CD14-positive monocyte (primary cell): Measurements from ENCODE around the gene ITPR2. TPM values are rescaled to one million over a fixed set of nuclear protein-coding genes. Genes with fewer than 3 reads are reported as not detected.

Source experiments
- DNase-seq, 3 donors: peaks; one replicate each; pipeline ENCODE4 v3.0.0-alpha.2; 2011 to 2022
- H2AFZ ChIP-seq: 2 replicates; pipeline ENCODE4 v1.6.0; 2012; ENCODE audit warnings: mild to moderate bottlenecking, low read depth, low read length, inconsistent platforms; ENCODE audit not compliant: insufficient read depth, poor library complexity, severe bottlenecking
- H3K27ac ChIP-seq, 2 donors: 1 replicate in 1 of 2; 2 replicates in 1 of 2; pipeline ENCODE4 v1.5.1; 2012 to 2013; ENCODE audit warnings: low read length in 2 of 2, control low read depth in 1 of 2, inconsistent platforms in 1 of 2, low read depth in 1 of 2, mild to moderate bottlenecking in 1 of 2
- H3K27me3 ChIP-seq, 2 donors: one replicate each; pipeline versions ENCODE4 v1.6.0 to v1.6.1; 2011 to 2013; ENCODE audit warnings: low read length in 2 of 2; ENCODE audit not compliant: control insufficient read depth in 2 of 2, insufficient read depth in 2 of 2
- H3K36me3 ChIP-seq, 2 donors: replicated peaks in 1 of 2; 1 replicate in 1 of 2; 2 replicates in 1 of 2; pipeline versions ENCODE4 v1.5.1 to v1.6.1; 2012 to 2013; ENCODE audit warnings: low read length in 2 of 2, control low read depth in 1 of 2, inconsistent platforms in 1 of 2, mild to moderate bottlenecking in 1 of 2; ENCODE audit not compliant: insufficient read depth in 2 of 2, control insufficient read depth in 1 of 2
- H3K4me1 ChIP-seq, 2 donors: 1 replicate in 1 of 2; 2 replicates in 1 of 2; pipeline versions ENCODE4 v1.5.1 to v1.6.1; 2012 to 2013; ENCODE audit warnings: low read length in 2 of 2, control low read depth in 1 of 2, inconsistent platforms in 1 of 2, mild to moderate bottlenecking in 1 of 2, moderate library complexity in 1 of 2; ENCODE audit not compliant: insufficient read depth in 2 of 2, control insufficient read depth in 1 of 2
- H3K4me2 ChIP-seq: replicated peaks from 2 replicates; pipeline ENCODE3; 2012; ENCODE audit warnings: low read length, moderate library complexity, mild to moderate bottlenecking; ENCODE audit not compliant: poor library complexity, severe bottlenecking; ENCODE audit errors: extremely low read depth
- H3K4me3 ChIP-seq, 3 experiments: fragments of 200-600 bp in 1 of 3; sonication (generic) in 1 of 3; replicated peaks in 1 of 3; 1 replicate in 2 of 3; 2 replicates in 1 of 3; pipeline ENCODE4 v1.5.1; 2011 to 2013; ENCODE audit warnings: low read length in 3 of 3, mild to moderate bottlenecking in 3 of 3, control low read depth in 2 of 3, low read depth in 2 of 3, inconsistent platforms in 1 of 3, moderate library complexity in 1 of 3
- H3K79me2 ChIP-seq: 2 replicates; pipeline ENCODE4 v1.6.0; 2012; ENCODE audit warnings: mild to moderate bottlenecking, control low read depth, inconsistent platforms, low read length, moderate library complexity; ENCODE audit not compliant: insufficient read depth
- H3K9ac ChIP-seq: 2 replicates; pipeline ENCODE4 v1.6.0; 2017; ENCODE audit warnings: low read length, mild to moderate bottlenecking; ENCODE audit not compliant: insufficient read depth, poor library complexity, severe bottlenecking
- H3K9me3 ChIP-seq, 2 donors: replicated peaks in 1 of 2; 1 replicate in 1 of 2; 2 replicates in 1 of 2; pipeline versions ENCODE4 v1.5.1 to v1.6.1; 2012 to 2013; ENCODE audit warnings: low read length in 2 of 2, control low read depth in 1 of 2; ENCODE audit not compliant: control insufficient read depth in 1 of 2, insufficient read depth in 1 of 2
- H4K20me1 ChIP-seq: 2 replicates; pipeline ENCODE4 v1.6.0; 2012; ENCODE audit warnings: mild to moderate bottlenecking, low read length, control low read depth, moderate library complexity; ENCODE audit not compliant: insufficient read depth
- H3K27ac Mint-ChIP-seq, 7 donors: one replicate each; pipeline ENCODE4 v1.8.0; 2020; ENCODE audit warnings: mild to moderate bottlenecking in 7 of 7, mixed read lengths in 7 of 7, moderate library complexity in 6 of 7, inconsistent platforms in 2 of 7
- H3K27me3 Mint-ChIP-seq, 3 donors: one replicate each; pipeline ENCODE4 v1.8.0; 2021 to 2022; ENCODE audit warnings: low read depth in 3 of 3, mild to moderate bottlenecking in 3 of 3, mixed read lengths in 3 of 3, moderate library complexity in 3 of 3, inconsistent platforms in 1 of 3
- H3K36me3 Mint-ChIP-seq, 2 donors: one replicate each; pipeline ENCODE4 v1.8.0; 2020; ENCODE audit warnings: mixed read lengths in 2 of 2, inconsistent platforms in 1 of 2, mild to moderate bottlenecking in 1 of 2
- H3K4me1 Mint-ChIP-seq: one replicate; pipeline ENCODE4 v1.8.0; 2020; ENCODE audit warnings: mild to moderate bottlenecking, mixed read lengths
- H3K4me3 Mint-ChIP-seq, 2 donors: one replicate each; pipeline ENCODE4 v1.8.0; 2020; ENCODE audit warnings: mild to moderate bottlenecking in 2 of 2, mixed read lengths in 2 of 2, moderate library complexity in 1 of 2
- H3K9me3 Mint-ChIP-seq, 7 donors: one replicate each; pipeline ENCODE4 v1.8.0; 2020 to 2022; ENCODE audit warnings: mixed read lengths in 7 of 7, mild to moderate bottlenecking in 6 of 7, moderate library complexity in 6 of 7, inconsistent platforms in 2 of 7
- WGBS: methylation state at CpG from one replicate; pipeline ENCODE4 v1.1.5; 2013; ENCODE audit warnings: missing lambda C conversion rate; ENCODE audit not compliant: insufficient coverage; 5-methylcytosine and 5-hydroxymethylcytosine counted together
- intact Hi-C, 2 donors: fragments of 100-400 bp; cut with micrococcal nuclease; formaldehyde crosslinking; loops; one replicate each; pipeline versions ENCODE4 v1.15.0 to v1.15.1; 2023
- polyA plus RNA-seq, 3 donors: library from polyadenylated mRNA; depleted of rRNA in 1 of 3; unstranded in 2 of 3; stranded (reverse) in 1 of 3; fragments of 300-500 nt in 2 of 3; fragments of >200 nt in 1 of 3; fragmentation: Illumina TruSeq in 2 of 3; gene quantifications; 1 replicate in 2 of 3; 2 replicates in 1 of 3; pipeline ENCODE4 v1.2.3, GENCODE V29; 2012 to 2021
- TF ChIP-seq, protein P1 (sequence below): fragments of 200-600 bp; IDR thresholded peaks from one replicate; pipeline ENCODE4 v1.8.0; 2022; ENCODE audit warnings: antibody characterized with exemption, mild to moderate bottlenecking

The ITPR2 gene
- polyA plus RNA-seq, 3 donors, result 2.7 to 6.4 (median 5.7) TPM

DNA sequence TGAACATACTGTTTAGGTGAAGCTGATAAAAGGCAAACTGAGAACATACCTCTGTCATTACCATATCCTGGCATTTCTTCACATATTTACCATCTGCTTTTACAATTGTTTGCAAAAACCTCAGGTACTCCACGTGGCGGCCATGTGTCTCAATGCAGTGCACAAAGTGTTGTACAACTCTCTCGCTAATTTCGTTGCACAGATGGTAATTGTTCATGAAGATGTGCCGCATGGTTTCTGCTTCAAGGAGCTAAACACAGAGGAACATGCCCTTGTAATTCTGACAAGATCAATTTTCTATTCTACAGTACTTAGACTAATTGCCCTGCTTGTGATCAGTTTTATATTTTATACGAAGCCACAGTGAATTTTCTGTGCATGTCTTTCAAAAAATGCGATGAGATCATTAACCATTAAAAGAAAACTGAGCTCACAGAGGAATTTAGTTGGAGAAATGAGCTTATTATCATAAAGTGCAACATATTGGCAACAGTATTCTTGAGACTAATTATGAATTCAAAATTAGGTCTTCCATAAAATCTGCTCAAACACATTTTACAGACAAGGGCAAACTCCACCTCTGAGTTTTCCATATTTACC is 233.8 kb downstream of the ITPR2 start:
- H3K27ac Mint-ChIP-seq, result no peak overlapping the region
- Histone ChIP-seq H3K4me3 (no peak overlapping the region), H4K20me1 (no peaks in the 10 kb centered on the region), H3K27me3 (no peaks in the 10 kb centered on the region), H3K4me1 (no peaks in the 10 kb centered on the region), H2AFZ (no peak overlapping the region), H3K27ac (no peak overlapping the region), H3K36me3 (peaks cover 33 to 62% of the 10 kb centered on the region in 2 donors), H3K9me3 (no peaks in the 10 kb centered on the region), H3K4me2 (no peak overlapping the region), H3K79me2 (no peaks in the 10 kb centered on the region), H3K9ac (no peak overlapping the region)
- peaks cover 0 to 1% (median 0%) of the 10 kb centered on the region in 3 donors for H3K27me3 Mint-ChIP-seq
- WGBS, result no CpG with 5 or more reads among the region's 7 CpGs
- H3K4me1 Mint-ChIP-seq, result no peaks in the 10 kb centered on the region
- H3K36me3 Mint-ChIP-seq, result peaks cover 51 to 54% of the 10 kb centered on the region in 2 donors
- TF ChIP-seq, protein P1, sequence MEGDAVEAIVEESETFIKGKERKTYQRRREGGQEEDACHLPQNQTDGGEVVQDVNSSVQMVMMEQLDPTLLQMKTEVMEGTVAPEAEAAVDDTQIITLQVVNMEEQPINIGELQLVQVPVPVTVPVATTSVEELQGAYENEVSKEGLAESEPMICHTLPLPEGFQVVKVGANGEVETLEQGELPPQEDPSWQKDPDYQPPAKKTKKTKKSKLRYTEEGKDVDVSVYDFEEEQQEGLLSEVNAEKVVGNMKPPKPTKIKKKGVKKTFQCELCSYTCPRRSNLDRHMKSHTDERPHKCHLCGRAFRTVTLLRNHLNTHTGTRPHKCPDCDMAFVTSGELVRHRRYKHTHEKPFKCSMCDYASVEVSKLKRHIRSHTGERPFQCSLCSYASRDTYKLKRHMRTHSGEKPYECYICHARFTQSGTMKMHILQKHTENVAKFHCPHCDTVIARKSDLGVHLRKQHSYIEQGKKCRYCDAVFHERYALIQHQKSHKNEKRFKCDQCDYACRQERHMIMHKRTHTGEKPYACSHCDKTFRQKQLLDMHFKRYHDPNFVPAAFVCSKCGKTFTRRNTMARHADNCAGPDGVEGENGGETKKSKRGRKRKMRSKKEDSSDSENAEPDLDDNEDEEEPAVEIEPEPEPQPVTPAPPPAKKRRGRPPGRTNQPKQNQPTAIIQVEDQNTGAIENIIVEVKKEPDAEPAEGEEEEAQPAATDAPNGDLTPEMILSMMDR, result no peak
- intact Hi-C loops, result no loop called here
- no peaks in the 10 kb centered on the region for H3K9me3 Mint-ChIP-seq
- no peak for DNase-seq
- H3K4me3 Mint-ChIP-seq, result no peak overlapping the region

DNA sequence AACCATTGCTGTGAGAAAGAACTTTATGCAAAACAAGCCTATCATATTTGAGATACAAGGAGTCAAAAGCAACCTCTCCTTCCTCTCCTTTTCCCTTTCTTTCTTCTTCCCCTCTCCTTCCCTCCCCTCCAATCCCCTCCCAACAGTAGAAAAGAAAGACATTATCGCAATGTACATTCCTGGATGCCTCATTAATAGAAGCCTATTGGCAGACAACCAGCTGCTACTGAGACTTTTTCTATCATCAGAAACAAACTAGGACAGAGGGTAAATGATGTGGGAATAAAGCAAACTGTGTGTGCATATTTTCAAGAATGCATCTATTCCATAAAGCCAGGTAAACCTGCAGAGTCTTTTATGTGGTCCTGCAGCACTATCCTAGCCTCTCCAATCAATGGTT is 237.2 kb downstream of the ITPR2 start:
- intact Hi-C loops, result no loop called here
- Histone ChIP-seq H3K79me2 (no peaks in the 10 kb centered on the region), H3K36me3 (peaks cover 37 to 62% of the 10 kb centered on the region in 2 donors), H3K9me3 (no peaks in the 10 kb centered on the region), H4K20me1 (no peaks in the 10 kb centered on the region), H2AFZ (no peak overlapping the region), H3K9ac (no peak overlapping the region), H3K27me3 (no peaks in the 10 kb centered on the region), H3K27ac (no peak overlapping the region), H3K4me3 (no peak overlapping the region), H3K4me1 (no peaks in the 10 kb centered on the region), H3K4me2 (no peak overlapping the region)
- Mint-ChIP-seq H3K27ac (no peak overlapping the region), H3K4me3 (no peak overlapping the region), H3K36me3 (peaks cover 53 to 55% of the 10 kb centered on the region in 2 donors), H3K9me3 (no peaks in the 10 kb centered on the region), H3K4me1 (no peaks in the 10 kb centered on the region), H3K27me3 (peaks cover 0 to 1% (median 0%) of the 10 kb centered on the region in 3 donors)
- WGBS, result no CpG with 5 or more reads among the region's 1 CpG
- TF ChIP-seq, protein P1, result no peak
- no peak for DNase-seq
